ENCODE data around the gene TREH.
A peak's percentile ranks its signal among the peaks of the same experiment; 100 is the strongest.

The TREH gene

GRCh38 chr11:118629761-118630661 is 49.4 kb downstream of the TREH start:
- DNase-seq (ENCODE audit: low read depth in 2 of 2), result no peak

- DNase-seq (ENCODE audit: low read depth in 2 of 2), result no peak
These were observed 50.4 kb downstream of the TREH start for GRCh38 chr11:118628861-118629549.

GRCh38 chr11:118628432-118628831 is 51.0 kb downstream of the TREH start:
- DNase-seq (ENCODE audit: low read depth in 2 of 2), result no peak

GRCh38 chr11:118628031-118628430 is 51.4 kb downstream of the TREH start:
- DNase-seq (ENCODE audit: low read depth in 2 of 2), result no peak

GRCh38 chr11:118627566-118627965 is 51.9 kb downstream of the TREH start:
- DNase-seq (ENCODE audit: low read depth in 2 of 2), result no peak

GRCh38 chr11:118625976-118626375 is 53.5 kb downstream of the TREH start:
- no peak for DNase-seq (ENCODE audit: low read depth in 2 of 2)

GRCh38 chr11:118625036-118625690 is 54.3 kb downstream of the TREH start:
- no peak for DNase-seq (ENCODE audit: low read depth in 2 of 2)

- no peak for DNase-seq (ENCODE audit: low read depth in 2 of 2)
These were observed 56.2 kb downstream of the TREH start for GRCh38 chr11:118623269-118623655.

- no peak for DNase-seq (ENCODE audit: low read depth in 2 of 2)
These were observed 56.8 kb downstream of the TREH start for GRCh38 chr11:118622376-118623268.

GRCh38 chr11:118621784-118622375 is 57.6 kb downstream of the TREH start:
- no peak for DNase-seq (ENCODE audit: low read depth in 2 of 2)

GRCh38 chr11:118621071-118621783 is 58.2 kb downstream of the TREH start:
- peak in 1 of 2 donors; percentile 17 for DNase-seq (ENCODE audit: low read depth in 2 of 2)

GRCh38 chr11:118620529-118621070 is 58.9 kb downstream of the TREH start:
- no peak for DNase-seq (ENCODE audit: low read depth in 2 of 2)

GRCh38 chr11:118619444-118620197 is 59.8 kb downstream of the TREH start:
- no peak for DNase-seq (ENCODE audit: low read depth in 2 of 2)

- DNase-seq (ENCODE audit: low read depth in 2 of 2), result no peak
These were observed 60.5 kb downstream of the TREH start for GRCh38 chr11:118618991-118619375.

- DNase-seq (ENCODE audit: low read depth in 2 of 2), result no peak
These were observed 61.1 kb downstream of the TREH start for GRCh38 chr11:118618115-118618990.

- DNase-seq (ENCODE audit: low read depth in 2 of 2), result no peak
These were observed 63.5 kb downstream of the TREH start for GRCh38 chr11:118615976-118616371.

GRCh38 chr11:118615282-118615975 is 64.0 kb downstream of the TREH start:
- DNase-seq (ENCODE audit: low read depth in 2 of 2), result no peak

GRCh38 chr11:118614511-118614910 is 64.9 kb downstream of the TREH start:
- DNase-seq (ENCODE audit: low read depth in 2 of 2), result no peak
